HCT116 (cell line): Measurements from ENCODE around the gene RALB. TPM values are rescaled to one million over a fixed set of nuclear protein-coding genes. Genes with fewer than 3 reads are reported as not detected.

Experiments
- ATAC-seq: fragments of 200-7000 bp; cut with Tn5 transposase; 2 replicates; pipeline ENCODE4 v1.9.1; 2020; ENCODE audit warnings: mild to moderate bottlenecking, moderate library complexity
- BruUV-seq: library from RNA; stranded (reverse); fragments of 400-500 nt; replicated peaks from 2 replicates; lab custom pipeline; 2021; lab: Mats Ljungman, UMichigan
- CTCF ChIA-PET: fragments of 300-600 bp; sonication (Branson Sonifier 250); formaldehyde crosslinking; loops from one replicate; lab custom pipeline; 2021; ENCODE audit warnings: antibody characterized with exemption; lab: Charles Lee
- POLR2A ChIA-PET: fragments of 300-600, 350-600 bp; sonication (Branson Sonifier 250); formaldehyde crosslinking; loops from one replicate; lab custom pipeline; 2021; ENCODE audit warnings: antibody characterized with exemption; lab: Charles Lee
- RAD21 ChIA-PET, 2 experiments: fragments of 300-600 bp; sonication (Branson Sonifier 250); formaldehyde crosslinking; loops; one replicate each; lab custom pipeline; 2023; ENCODE audit warnings: low total read pairs in 2 of 2; ENCODE audit not compliant: uncharacterized antibody in 2 of 2, unreplicated experiment in 2 of 2, low non-redundant PET in 1 of 2; lab: Charles Lee
- DNase-seq: peaks from one replicate; pipeline ENCODE4 v3.0.0-alpha.2; 2010; ENCODE audit warnings: low read depth, low spot score
- H2AFZ ChIP-seq: fragments of 200-600 bp; shearing (Covaris generic), sonication (generic); 2 replicates; pipeline ENCODE4 v1.6.1; 2017; ENCODE audit warnings: low read depth, mixed run types, mixed read lengths, antibody characterized with exemption, low read length; ENCODE audit not compliant: poor library complexity, severe bottlenecking
- H3K27ac ChIP-seq: 2 replicates; pipeline ENCODE4 v1.5.1; 2012; ENCODE audit warnings: low read depth, low read length
- H3K27me3 ChIP-seq: fragments of 200-600 bp; sonication (generic); 2 replicates; pipeline ENCODE4 v1.6.1; 2016; ENCODE audit warnings: mixed run types, low read length, mixed read lengths; ENCODE audit not compliant: insufficient read depth
- H3K36me3 ChIP-seq, 2 experiments: fragments of 200-500 bp in 1 of 2; fragments of 200-600 bp in 1 of 2; sonication (Bioruptor generic) in 1 of 2; sonication (generic) in 1 of 2; 2 replicates each; pipeline versions ENCODE4 v1.5.1 to v1.6.1; 2014 to 2016; ENCODE audit warnings: low read length in 2 of 2, inconsistent platforms in 1 of 2, mixed read lengths in 1 of 2, mixed run types in 1 of 2; ENCODE audit not compliant: insufficient read depth in 2 of 2, control insufficient read depth in 1 of 2
- H3K4me1 ChIP-seq, 2 experiments: fragments of 200-600 bp in 1 of 2; sonication (generic) in 1 of 2; 2 replicates each; pipeline versions ENCODE4 v1.5.1 to v1.6.1; 2012 to 2017; ENCODE audit warnings: low read length in 2 of 2, inconsistent platforms in 1 of 2, mild to moderate bottlenecking in 1 of 2, mixed read lengths in 1 of 2, mixed run types in 1 of 2, moderate library complexity in 1 of 2; ENCODE audit not compliant: insufficient read depth in 2 of 2, control insufficient read depth in 1 of 2
- H3K4me2 ChIP-seq: fragments of 200-600 bp; sonication (generic); 2 replicates; pipeline ENCODE4 v1.6.1; 2017; ENCODE audit warnings: mixed run types, low read length, mixed read lengths
- H3K4me3 ChIP-seq, 2 experiments: fragments of 200-600 bp in 1 of 2; sonication (generic) in 1 of 2; replicated peaks in 1 of 2; 2 replicates each; pipeline ENCODE4 v1.5.1; 2011 to 2016; ENCODE audit warnings: low read length in 2 of 2, control low read depth in 1 of 2, low read depth in 1 of 2, mild to moderate bottlenecking in 1 of 2, mixed read lengths in 1 of 2, mixed run types in 1 of 2
- H3K79me2 ChIP-seq: fragments of 200-600 bp; sonication (generic); 2 replicates; pipeline ENCODE4 v1.6.1; 2017; ENCODE audit warnings: mild to moderate bottlenecking, mixed run types, low read length, moderate library complexity, mixed read lengths; ENCODE audit not compliant: insufficient read depth
- H3K9ac ChIP-seq: fragments of 200-600 bp; sonication (generic); 2 replicates; pipeline ENCODE4 v1.6.1; 2016; ENCODE audit warnings: low read length, mixed read lengths
- H3K9me2 ChIP-seq: fragments of 200-600 bp; sonication (generic), shearing (Covaris generic); 2 replicates; pipeline ENCODE4 v1.6.1; 2017; ENCODE audit warnings: mixed run types, mild to moderate bottlenecking, moderate library complexity; ENCODE audit not compliant: insufficient read depth
- H3K9me3 ChIP-seq, 2 experiments: fragments of 200-500 bp in 1 of 2; fragments of 200-600 bp in 1 of 2; sonication (Bioruptor generic) in 1 of 2; sonication (generic) in 1 of 2; 2 replicates each; pipeline ENCODE4 v1.6.1; 2014 to 2017; ENCODE audit warnings: low read length in 2 of 2, mixed read lengths in 2 of 2, inconsistent platforms in 1 of 2, low read depth in 1 of 2, mild to moderate bottlenecking in 1 of 2, mixed run types in 1 of 2, moderate library complexity in 1 of 2; ENCODE audit not compliant: control insufficient read depth in 1 of 2, insufficient read depth in 1 of 2
- H4K20me1 ChIP-seq: fragments of 200-600 bp; sonication (generic), shearing (Covaris generic); 2 replicates; pipeline ENCODE4 v1.6.1; 2017; ENCODE audit warnings: mixed run types, mild to moderate bottlenecking, moderate library complexity; ENCODE audit not compliant: insufficient read depth
- CBX3 ChIP-seq: IDR thresholded peaks from 2 replicates; pipeline ENCODE4 v1.6.1; 2012; ENCODE audit warnings: low read depth
- EGR1 ChIP-seq: IDR thresholded peaks from 2 replicates; pipeline ENCODE4 v1.6.1; 2012; ENCODE audit warnings: low read depth
- ELF1 ChIP-seq: IDR thresholded peaks from 2 replicates; pipeline ENCODE4 v1.6.1; 2012; ENCODE audit warnings: low read depth, borderline replicate concordance
- EZH2phosphoT487 ChIP-seq: fragments of 200-600 bp; IDR thresholded peaks from 2 replicates; pipeline ENCODE4 v1.6.1; 2018; ENCODE audit warnings: antibody characterized with exemption, borderline replicate concordance
- FOSL1 ChIP-seq: IDR thresholded peaks from 2 replicates; pipeline ENCODE4 v1.6.1; 2012; ENCODE audit warnings: low read depth
- MAX ChIP-seq: IDR thresholded peaks from 2 replicates; pipeline ENCODE4 v1.6.1; 2012
- POLR2A ChIP-seq: IDR thresholded peaks from 2 replicates; pipeline ENCODE4 v1.7.0; 2011; ENCODE audit warnings: borderline replicate concordance; ENCODE audit not compliant: insufficient read depth, insufficient read length; ENCODE audit errors: extremely low read depth
- POLR2AphosphoS5 ChIP-seq: IDR thresholded peaks from 2 replicates; pipeline ENCODE4 v1.6.1; 2011; ENCODE audit warnings: mild to moderate bottlenecking, low read depth, low read length, moderate library complexity
- SIN3A ChIP-seq: IDR thresholded peaks from 2 replicates; pipeline ENCODE4 v1.6.1; 2012; ENCODE audit warnings: low read depth
- SP1 ChIP-seq: IDR thresholded peaks from 2 replicates; pipeline ENCODE4 v1.6.1; 2012; ENCODE audit warnings: low read depth
- SRF ChIP-seq: IDR thresholded peaks from 2 replicates; pipeline ENCODE4 v1.6.1; 2012; ENCODE audit warnings: low read depth
- TCF7L2 ChIP-seq: IDR thresholded peaks from 2 replicates; pipeline ENCODE4 v1.7.0; 2011; ENCODE audit warnings: borderline replicate concordance, inconsistent platforms; ENCODE audit not compliant: insufficient read depth, insufficient read length; ENCODE audit errors: extremely low read depth
- YY1 ChIP-seq: IDR thresholded peaks from 2 replicates; pipeline ENCODE4 v1.6.1; 2011; ENCODE audit warnings: low read length, low read depth, moderate library complexity, mild to moderate bottlenecking; ENCODE audit not compliant: insufficient replicate concordance; ENCODE audit errors: extremely low read depth
- ZFX ChIP-seq: fragments of 450-650 bp; IDR thresholded peaks from 2 replicates; pipeline ENCODE4 v1.6.1; 2017
- ZNF274 ChIP-seq: fragments of 200-500 bp; sonication (Bioruptor generic); IDR thresholded peaks from 2 replicates; pipeline ENCODE4 v1.6.1; 2014; ENCODE audit warnings: mild to moderate bottlenecking, low read depth, low read length, inconsistent platforms
- intact Hi-C: fragments of 100-400 bp; cut with micrococcal nuclease; formaldehyde crosslinking; loops from 2 replicates; pipeline ENCODE4 v1.10.0; 2022
- total RNA-seq: library from RNA; stranded (reverse); gene quantifications from one replicate; pipeline ENCODE4 v1.2.1, GENCODE V29; 2021; ENCODE audit not compliant: unreplicated experiment

The RALB gene
- total RNA-seq, 1 experiment from 2014 or later = 42.8 TPM

DNA sequence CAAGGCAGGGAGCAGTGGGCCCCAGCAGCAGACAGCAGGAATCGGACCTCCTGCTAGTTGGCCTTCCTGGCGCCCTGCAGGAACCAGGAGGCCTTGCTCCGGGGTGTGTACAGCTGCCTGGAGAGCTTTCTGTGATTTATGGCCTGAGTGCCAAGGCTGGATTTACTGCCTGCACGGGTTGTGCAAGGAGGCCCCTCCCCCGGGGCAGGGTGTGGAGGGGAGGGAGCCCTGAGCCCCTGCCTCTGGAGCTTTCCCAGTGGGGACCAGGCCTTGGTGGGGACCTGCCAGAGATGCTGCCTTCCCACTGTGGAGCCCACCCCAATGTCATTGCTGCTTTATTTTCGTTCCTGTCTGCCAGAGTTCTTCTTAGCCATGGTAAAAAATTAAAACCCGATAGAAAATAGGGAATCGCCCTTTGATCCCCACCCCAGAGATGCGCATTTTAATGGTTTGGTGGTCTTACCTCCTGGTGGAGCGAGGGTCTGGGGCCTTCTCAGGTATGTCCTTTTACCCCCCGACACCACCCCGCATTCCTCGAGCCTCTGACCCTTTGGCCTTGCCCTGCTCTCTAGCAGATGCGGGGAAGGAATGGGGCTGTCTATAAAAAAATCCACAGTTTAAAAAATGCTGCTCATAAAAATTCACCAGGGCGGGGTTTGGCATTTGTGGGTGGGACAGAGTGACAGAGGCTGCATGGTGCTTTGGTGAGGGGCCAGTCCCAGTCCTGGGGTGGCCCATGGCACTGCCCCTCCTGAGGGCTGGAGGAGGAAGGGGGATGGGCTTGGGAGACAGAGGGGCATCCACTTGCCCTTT, 6.9 kb upstream of the RALB start:
- RAD21 ChIA-PET = no interaction called here
- H3K9me2 ChIP-seq = no peaks in the 10 kb centered on the region
- H3K4me3 ChIP-seq = peak overlapping the region in 1 of 2 experiments; percentile 11; a peak in 1 of 4 replicates
- H3K36me3 ChIP-seq = no peaks in the 10 kb centered on the region
- intact Hi-C loops = no loop called here
- H3K9ac ChIP-seq = peak overlapping the region; percentile 35
- H3K27me3 ChIP-seq = no peaks in the 10 kb centered on the region
- peak overlapping the region; percentile 66 for H3K4me2 ChIP-seq
- TF ChIP-seq ZFX (0 out of 2 replicates have a peak, but pooled peaks have one; percentile 40), ZNF274 (no peak), POLR2AphosphoS5 (peak; percentile 31; the same call in 1 of the 2 replicates)
- DNase-seq (no peak), ATAC-seq (peak; percentile 87)
- H3K79me2 ChIP-seq = no peaks in the 10 kb centered on the region
- BruUV-seq = no TSS peak
- CTCF ChIA-PET = no interaction called here
- peaks cover 0 to 9% of the 10 kb centered on the region in 2 experiments; a peak in 1 of 4 replicates for H3K9me3 ChIP-seq
- POLR2A ChIA-PET = no interaction called here
- H2AFZ ChIP-seq = peak overlapping the region; percentile 29
- H4K20me1 ChIP-seq = no peaks in the 10 kb centered on the region
- peak overlapping the region; percentile 47 for H3K27ac ChIP-seq
- H3K4me1 ChIP-seq = peaks cover 27 to 53% of the 10 kb centered on the region in 2 experiments

DNA sequence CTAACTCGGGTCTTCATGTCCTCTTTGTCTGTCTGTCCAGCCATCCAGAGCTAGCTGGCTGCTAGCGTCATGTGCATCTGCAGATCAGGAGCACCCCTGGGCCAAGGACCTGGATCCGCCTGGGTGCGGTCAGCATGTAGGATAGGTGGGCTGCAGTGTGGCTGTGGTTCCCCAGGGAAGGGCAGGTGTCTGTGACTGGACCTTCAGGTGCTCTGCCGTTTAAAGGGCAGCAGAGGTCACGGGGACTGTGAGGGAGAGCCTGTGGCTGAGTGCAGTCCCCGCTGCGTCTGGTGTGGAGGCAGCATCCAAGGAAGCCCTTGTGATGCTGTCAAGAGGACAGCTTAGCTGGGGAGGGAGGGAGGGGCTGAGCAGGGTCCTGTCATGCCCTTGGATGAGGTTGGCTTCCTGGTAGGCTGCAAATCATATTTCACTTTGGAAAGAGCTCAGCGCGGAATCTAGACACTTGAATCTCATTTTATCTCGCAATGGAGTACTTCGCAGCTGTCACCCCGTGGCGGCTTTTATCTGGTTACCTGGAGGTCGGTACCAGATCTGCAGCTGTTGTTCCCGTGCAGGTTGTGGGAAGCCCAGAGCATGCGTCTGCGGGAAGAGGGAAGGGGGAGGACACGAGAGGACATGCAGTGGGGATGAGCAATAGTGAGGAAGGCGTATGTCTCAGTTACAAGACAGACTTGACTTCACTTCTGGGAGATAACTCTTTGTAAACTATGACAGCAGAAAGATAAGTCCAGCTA, 5.9 kb upstream of the RALB start:
- no peak for ATAC-seq
- no peak for DNase-seq
- Histone ChIP-seq H3K4me3 (no peak overlapping the region), H3K9me3 (peaks cover 0 to 9% of the 10 kb centered on the region in 2 experiments; a peak in 1 of 4 replicates), H2AFZ (no peak overlapping the region), H3K4me2 (peak overlapping the region; percentile 66), H3K27me3 (no peaks in the 10 kb centered on the region), H3K9me2 (no peaks in the 10 kb centered on the region), H3K79me2 (no peaks in the 10 kb centered on the region), H3K36me3 (no peaks in the 10 kb centered on the region)
- BruUV-seq = no TSS peak
- ChIA-PET RAD21 (no interaction called here), CTCF (no interaction called here)
- TF ChIP-seq SRF (no peak), YY1 (no peak), SIN3A (no peak), SP1 (no peak), CBX3 (no peak), EGR1 (no peak), EZH2phosphoT487 (no peak), POLR2A (no peak), ELF1 (no peak), TCF7L2 (no peak), MAX (no peak), FOSL1 (no peak)
- TF ChIP-seq, all 23 proteins: peak for 0
- intact Hi-C loops = no loop called here
- H3K4me1 ChIP-seq = peaks cover 27 to 45% of the 10 kb centered on the region in 2 experiments
- no peak overlapping the region for H3K9ac ChIP-seq
- H4K20me1 ChIP-seq = no peaks in the 10 kb centered on the region
- POLR2A ChIA-PET = no interaction called here
- H3K27ac ChIP-seq = no peak overlapping the region
